ENCODE measurements around the gene LGALS16. TPM values are rescaled to one million over a fixed set of nuclear protein-coding genes. Genes with fewer than 3 reads are reported as not detected.
"Not testable (repeated sequence)": the region's sequence is repeated elsewhere in the genome, so short reads cannot be mapped to it uniquely, and the experiment has no call there.

The LGALS16 gene
- total and polyA plus RNA-seq, 9 donors: not detected

DNA sequence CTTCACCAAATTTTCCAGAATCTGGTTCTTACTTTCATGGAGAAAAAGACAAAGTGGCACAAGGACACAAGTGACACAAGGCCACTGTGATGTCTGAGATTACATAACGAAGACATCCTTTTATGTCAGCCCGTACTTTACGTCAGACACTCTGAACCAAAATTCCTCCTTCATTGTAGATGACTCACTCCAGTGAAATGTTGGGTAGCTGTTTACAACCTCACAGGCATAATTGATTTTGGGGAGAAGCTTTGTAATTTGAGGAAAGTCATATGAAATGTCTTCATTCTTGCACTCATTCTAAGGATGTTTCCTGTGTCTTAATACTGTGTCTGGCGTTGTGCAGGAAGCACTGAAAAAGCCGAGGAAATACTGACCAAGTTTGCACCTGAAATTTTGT is 28.6 kb downstream of the LGALS16 start:
- DNase-seq: no peak
- H3K4me3 ChIP-seq: no peak overlapping the region
- 70 to 82% (median 73%) methylated on average over 5 of the region's 5 CpGs for WGBS, 3 donors
- H3K4me1 ChIP-seq (ENCODE audit: insufficient read depth): no peaks in the 10 kb centered on the region
- no peak overlapping the region for H3K27ac ChIP-seq
- intact Hi-C loops (cut with DNase I): no loop called here
- TF ChIP-seq EP300 (IDR thresholded peaks at IDR 0.05): no peak
- TF ChIP-seq CTCF (IDR thresholded peaks at IDR 0.05): no peak
- TF ChIP-seq POLR2A (IDR thresholded peaks at IDR 0.05): no peak
- H3K9me3 ChIP-seq: no peaks in the 10 kb centered on the region
- H3K36me3 ChIP-seq: no peaks in the 10 kb centered on the region
- no peaks in the 10 kb centered on the region for H3K27me3 ChIP-seq

GRCh38 chr19:39686739-39687138 is 31.0 kb downstream of the LGALS16 start:
- Histone ChIP-seq H3K27ac (no peak overlapping the region), H3K9me3 (no peaks in the 10 kb centered on the region), H3K4me1 (ENCODE audit: insufficient read depth) (no peaks in the 10 kb centered on the region), H3K36me3 (no peaks in the 10 kb centered on the region), H3K4me3 (no peak overlapping the region), H3K27me3 (no peaks in the 10 kb centered on the region)
- WGBS, 3 donors: 81 to 83% (median 82%) methylated on average over 3 of the region's 3 CpGs
- intact Hi-C loops (cut with DNase I): no loop called here
- TF ChIP-seq CTCF (IDR thresholded peaks at IDR 0.05): no peak
- TF ChIP-seq EP300 (IDR thresholded peaks at IDR 0.05): no peak
- no peak for TF ChIP-seq POLR2A (IDR thresholded peaks at IDR 0.05)
- DNase-seq: no peak

- 61 to 81% (median 65%) methylated on average over 4 of the region's 4 CpGs for WGBS, 3 donors
Measured at GRCh38 chr19:39688637-39689036, 32.9 kb downstream of the LGALS16 start.

GRCh38 chr19:39692166-39692565 is 36.5 kb downstream of the LGALS16 start:
- H3K36me3 ChIP-seq: no peaks in the 10 kb centered on the region
- 60 to 79% (median 64%) methylated on average over 3 of the region's 3 CpGs for WGBS, 3 donors
- H3K9me3 ChIP-seq: no peaks in the 10 kb centered on the region
- intact Hi-C loops (cut with DNase I): no loop called here
- no peaks in the 10 kb centered on the region for H3K4me1 ChIP-seq (ENCODE audit: insufficient read depth)
- no peak for TF ChIP-seq CTCF (IDR thresholded peaks at IDR 0.05)
- TF ChIP-seq EP300 (IDR thresholded peaks at IDR 0.05): no peak
- no peak for TF ChIP-seq POLR2A (IDR thresholded peaks at IDR 0.05)
- H3K27ac ChIP-seq: no peak overlapping the region
- H3K4me3 ChIP-seq: no peak overlapping the region
- no peak for DNase-seq
- H3K27me3 ChIP-seq: no peaks in the 10 kb centered on the region

More at GRCh38 chr19:39688637-39689036, 32.9 kb downstream of the LGALS16 start:
- H3K4me3 ChIP-seq; H3K27ac ChIP-seq; H3K36me3 ChIP-seq; intact Hi-C loops (cut with DNase I); DNase-seq; H3K4me1 ChIP-seq (ENCODE audit: insufficient read depth); H3K9me3 ChIP-seq; H3K27me3 ChIP-seq: not testable (repeated sequence)

DNA sequence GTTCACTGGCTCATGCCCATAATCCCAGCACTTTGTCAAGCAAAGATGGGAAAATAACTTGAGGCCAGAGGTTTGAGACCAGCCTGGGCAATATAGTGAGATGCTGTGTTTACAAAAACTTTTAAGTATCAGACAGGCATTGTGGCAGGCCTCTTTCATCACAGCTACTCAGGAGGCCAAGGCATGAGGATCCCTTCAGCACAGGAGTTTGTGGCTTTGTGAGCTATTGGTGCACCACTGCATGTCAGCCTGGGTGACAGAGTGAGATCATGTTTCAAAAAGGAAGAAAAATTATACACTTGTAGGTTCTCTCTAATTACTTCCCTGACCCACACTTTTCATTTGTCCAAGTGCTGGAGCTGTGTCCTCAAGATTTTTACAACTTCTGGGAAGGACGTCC is 37.1 kb downstream of the LGALS16 start:
- intact Hi-C loops (cut with DNase I): no loop called here
- DNase-seq: no peak
- Histone ChIP-seq H3K36me3 (no peaks in the 10 kb centered on the region), H3K4me1 (ENCODE audit: insufficient read depth) (no peaks in the 10 kb centered on the region), H3K27me3 (no peaks in the 10 kb centered on the region), H3K4me3 (no peak overlapping the region), H3K27ac (no peak overlapping the region), H3K9me3 (no peaks in the 10 kb centered on the region)
- TF ChIP-seq POLR2A (IDR thresholded peaks at IDR 0.05) (no peak), EP300 (IDR thresholded peaks at IDR 0.05) (no peak), CTCF (IDR thresholded peaks at IDR 0.05) (no peak)
- WGBS, 3 donors: 24 to 52% (median 27%) methylated on average over 1 of the region's 1 CpG

All from ovary (tissue), 9 donors.